Measurements from ENCODE around the gene FOXP1. TPM values are rescaled to one million over a fixed set of nuclear protein-coding genes. Genes with fewer than 3 reads are reported as not detected.

FOXP1 gene
- total RNA-seq, 1 experiment from 2014 or later: 2.9 TPM

- H3K27ac ChIP-seq (ENCODE audit: low read length): no peak overlapping the region
- BruUV-seq (replicated peaks): no TSS peak
- intact Hi-C loops (cut with micrococcal nuclease; ENCODE audit: unreplicated experiment): no loop called here
- in situ Hi-C loops (cut with HindIII; ENCODE audit: low pct_unique_long_range_greater_than_20kb, low sequenced_read_pairs): no loop called here
- DNase-seq (ENCODE audit: low read depth, low spot score) (no peak), ATAC-seq (no peak)
- no peaks in the 10 kb centered on the region for H3K4me1 ChIP-seq (ENCODE audit: control insufficient read depth, insufficient read depth, low read length)
- CTCF ChIA-PET: no interaction called here
- H3K36me3 ChIP-seq (ENCODE audit: control insufficient read depth, insufficient read depth, low read length): no peaks in the 10 kb centered on the region
- H3K4me3 ChIP-seq (ENCODE audit: low read depth in 2 of 2, low read length in 2 of 2): no peak overlapping the region
- H3K9me3 ChIP-seq (ENCODE audit: control insufficient read depth, insufficient read depth, low read depth, low read length): no peaks in the 10 kb centered on the region
- TF ChIP-seq, protein P1, sequence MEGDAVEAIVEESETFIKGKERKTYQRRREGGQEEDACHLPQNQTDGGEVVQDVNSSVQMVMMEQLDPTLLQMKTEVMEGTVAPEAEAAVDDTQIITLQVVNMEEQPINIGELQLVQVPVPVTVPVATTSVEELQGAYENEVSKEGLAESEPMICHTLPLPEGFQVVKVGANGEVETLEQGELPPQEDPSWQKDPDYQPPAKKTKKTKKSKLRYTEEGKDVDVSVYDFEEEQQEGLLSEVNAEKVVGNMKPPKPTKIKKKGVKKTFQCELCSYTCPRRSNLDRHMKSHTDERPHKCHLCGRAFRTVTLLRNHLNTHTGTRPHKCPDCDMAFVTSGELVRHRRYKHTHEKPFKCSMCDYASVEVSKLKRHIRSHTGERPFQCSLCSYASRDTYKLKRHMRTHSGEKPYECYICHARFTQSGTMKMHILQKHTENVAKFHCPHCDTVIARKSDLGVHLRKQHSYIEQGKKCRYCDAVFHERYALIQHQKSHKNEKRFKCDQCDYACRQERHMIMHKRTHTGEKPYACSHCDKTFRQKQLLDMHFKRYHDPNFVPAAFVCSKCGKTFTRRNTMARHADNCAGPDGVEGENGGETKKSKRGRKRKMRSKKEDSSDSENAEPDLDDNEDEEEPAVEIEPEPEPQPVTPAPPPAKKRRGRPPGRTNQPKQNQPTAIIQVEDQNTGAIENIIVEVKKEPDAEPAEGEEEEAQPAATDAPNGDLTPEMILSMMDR (IDR thresholded peaks at IDR 0.05): no peak
- no peak for TF ChIP-seq SIN3A (IDR thresholded peaks at IDR 0.05; ENCODE audit: borderline replicate concordance, insufficient read depth, low read depth, low read length)
- no peak for TF ChIP-seq TCF7L2 (IDR thresholded peaks at IDR 0.05; ENCODE audit: low read depth, low read length)
- TF ChIP-seq POLR2AphosphoS5 (IDR thresholded peaks at IDR 0.05; ENCODE audit: low read depth, low read length): no peak
- TF ChIP-seq, protein P2, sequence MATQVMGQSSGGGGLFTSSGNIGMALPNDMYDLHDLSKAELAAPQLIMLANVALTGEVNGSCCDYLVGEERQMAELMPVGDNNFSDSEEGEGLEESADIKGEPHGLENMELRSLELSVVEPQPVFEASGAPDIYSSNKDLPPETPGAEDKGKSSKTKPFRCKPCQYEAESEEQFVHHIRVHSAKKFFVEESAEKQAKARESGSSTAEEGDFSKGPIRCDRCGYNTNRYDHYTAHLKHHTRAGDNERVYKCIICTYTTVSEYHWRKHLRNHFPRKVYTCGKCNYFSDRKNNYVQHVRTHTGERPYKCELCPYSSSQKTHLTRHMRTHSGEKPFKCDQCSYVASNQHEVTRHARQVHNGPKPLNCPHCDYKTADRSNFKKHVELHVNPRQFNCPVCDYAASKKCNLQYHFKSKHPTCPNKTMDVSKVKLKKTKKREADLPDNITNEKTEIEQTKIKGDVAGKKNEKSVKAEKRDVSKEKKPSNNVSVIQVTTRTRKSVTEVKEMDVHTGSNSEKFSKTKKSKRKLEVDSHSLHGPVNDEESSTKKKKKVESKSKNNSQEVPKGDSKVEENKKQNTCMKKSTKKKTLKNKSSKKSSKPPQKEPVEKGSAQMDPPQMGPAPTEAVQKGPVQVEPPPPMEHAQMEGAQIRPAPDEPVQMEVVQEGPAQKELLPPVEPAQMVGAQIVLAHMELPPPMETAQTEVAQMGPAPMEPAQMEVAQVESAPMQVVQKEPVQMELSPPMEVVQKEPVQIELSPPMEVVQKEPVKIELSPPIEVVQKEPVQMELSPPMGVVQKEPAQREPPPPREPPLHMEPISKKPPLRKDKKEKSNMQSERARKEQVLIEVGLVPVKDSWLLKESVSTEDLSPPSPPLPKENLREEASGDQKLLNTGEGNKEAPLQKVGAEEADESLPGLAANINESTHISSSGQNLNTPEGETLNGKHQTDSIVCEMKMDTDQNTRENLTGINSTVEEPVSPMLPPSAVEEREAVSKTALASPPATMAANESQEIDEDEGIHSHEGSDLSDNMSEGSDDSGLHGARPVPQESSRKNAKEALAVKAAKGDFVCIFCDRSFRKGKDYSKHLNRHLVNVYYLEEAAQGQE (IDR thresholded peaks at IDR 0.05; ENCODE audit: insufficient read depth in 1 of 2, low read depth in 2 of 2, low read length in 1 of 2): no peak
- H3K27me3 ChIP-seq (ENCODE audit: control insufficient read depth, insufficient read depth, low read length): no peaks in the 10 kb centered on the region
- POLR2A ChIA-PET: no interaction called here
Measured at GRCh38 chr3:71488882-71489281, 94.6 kb downstream of the FOXP1 start.

- Histone ChIP-seq H3K27ac (ENCODE audit: low read length) (no peak overlapping the region), H3K4me3 (ENCODE audit: low read depth in 2 of 2, low read length in 2 of 2) (no peak overlapping the region), H3K36me3 (ENCODE audit: control insufficient read depth, insufficient read depth, low read length) (no peaks in the 10 kb centered on the region), H3K4me1 (ENCODE audit: control insufficient read depth, insufficient read depth, low read length) (no peaks in the 10 kb centered on the region), H3K27me3 (ENCODE audit: control insufficient read depth, insufficient read depth, low read length) (no peaks in the 10 kb centered on the region), H3K9me3 (ENCODE audit: control insufficient read depth, insufficient read depth, low read depth, low read length) (no peaks in the 10 kb centered on the region)
- CTCF ChIA-PET: no interaction called here
- intact Hi-C loops (cut with micrococcal nuclease; ENCODE audit: unreplicated experiment): no loop called here
- ATAC-seq (no peak), DNase-seq (ENCODE audit: low read depth, low spot score) (no peak)
- TF ChIP-seq, protein P1 (IDR thresholded peaks at IDR 0.05): no peak
- TF ChIP-seq SIN3A (IDR thresholded peaks at IDR 0.05; ENCODE audit: borderline replicate concordance, insufficient read depth, low read depth, low read length) (no peak), TCF7L2 (IDR thresholded peaks at IDR 0.05; ENCODE audit: low read depth, low read length) (no peak), POLR2AphosphoS5 (IDR thresholded peaks at IDR 0.05; ENCODE audit: low read depth, low read length) (no peak)
- TF ChIP-seq, protein P2 (IDR thresholded peaks at IDR 0.05; ENCODE audit: insufficient read depth in 1 of 2, low read depth in 2 of 2, low read length in 1 of 2): no peak
- no TSS peak for BruUV-seq (replicated peaks)
- in situ Hi-C loops (cut with HindIII; ENCODE audit: low pct_unique_long_range_greater_than_20kb, low sequenced_read_pairs): no loop called here
- POLR2A ChIA-PET: no interaction called here
Measured at GRCh38 chr3:71488391-71488809, 95.1 kb downstream of the FOXP1 start.

Data from Panc1 (cell line).